Liver (tissue), 3 donors: Measurements from ENCODE around the gene DZIP1L.

Source experiments
- JUND ChIP-seq, 2 donors: IDR thresholded peaks; 2 replicates each; pipeline ENCODE4 v1.6.1; 2016; ENCODE audit warnings: antibody characterized with exemption in 2 of 2
- TF ChIP-seq, protein P1 (sequence below): IDR thresholded peaks from 2 replicates; pipeline ENCODE4 v1.6.1; 2016; ENCODE audit warnings: antibody characterized with exemption
- TF ChIP-seq, protein P2 (sequence below): fragments of 150-350 bp; IDR thresholded peaks from 2 replicates; pipeline ENCODE4 v1.5.1; 2017; ENCODE audit warnings: improper control_type of control experiment, low read depth, low read length; ENCODE audit not compliant: missing input control
- TF ChIP-seq, protein P3 (sequence below): IDR thresholded peaks from 2 replicates; pipeline ENCODE4 v1.6.1; 2016; ENCODE audit warnings: antibody characterized with exemption, mild to moderate bottlenecking
- donor health status: healthy.
- donor health status: healthy.

DNA sequence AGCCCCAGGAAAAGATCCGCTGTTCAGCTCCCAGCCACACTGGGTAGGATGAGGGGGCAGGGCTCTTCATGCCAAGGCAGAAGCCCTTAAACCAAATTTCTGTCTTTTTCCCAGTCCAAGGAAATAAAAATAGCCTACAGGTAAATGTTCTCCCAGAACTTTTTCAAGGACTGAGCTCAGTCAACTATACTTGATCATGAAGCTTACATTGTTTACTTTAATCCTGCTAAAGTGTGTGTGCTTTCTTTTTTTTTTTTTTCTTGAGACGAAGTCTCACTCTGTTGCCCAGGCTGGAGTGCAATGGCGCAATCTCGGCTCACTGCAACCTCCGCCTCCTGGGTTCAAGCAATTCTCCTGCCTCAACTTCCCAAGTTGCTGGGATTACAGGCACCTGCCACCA lies 87.6 kb downstream of the DZIP1L start:
- TF ChIP-seq, protein P1, sequence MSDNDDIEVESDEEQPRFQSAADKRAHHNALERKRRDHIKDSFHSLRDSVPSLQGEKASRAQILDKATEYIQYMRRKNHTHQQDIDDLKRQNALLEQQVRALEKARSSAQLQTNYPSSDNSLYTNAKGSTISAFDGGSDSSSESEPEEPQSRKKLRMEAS = no peak
- TF ChIP-seq, protein P2, sequence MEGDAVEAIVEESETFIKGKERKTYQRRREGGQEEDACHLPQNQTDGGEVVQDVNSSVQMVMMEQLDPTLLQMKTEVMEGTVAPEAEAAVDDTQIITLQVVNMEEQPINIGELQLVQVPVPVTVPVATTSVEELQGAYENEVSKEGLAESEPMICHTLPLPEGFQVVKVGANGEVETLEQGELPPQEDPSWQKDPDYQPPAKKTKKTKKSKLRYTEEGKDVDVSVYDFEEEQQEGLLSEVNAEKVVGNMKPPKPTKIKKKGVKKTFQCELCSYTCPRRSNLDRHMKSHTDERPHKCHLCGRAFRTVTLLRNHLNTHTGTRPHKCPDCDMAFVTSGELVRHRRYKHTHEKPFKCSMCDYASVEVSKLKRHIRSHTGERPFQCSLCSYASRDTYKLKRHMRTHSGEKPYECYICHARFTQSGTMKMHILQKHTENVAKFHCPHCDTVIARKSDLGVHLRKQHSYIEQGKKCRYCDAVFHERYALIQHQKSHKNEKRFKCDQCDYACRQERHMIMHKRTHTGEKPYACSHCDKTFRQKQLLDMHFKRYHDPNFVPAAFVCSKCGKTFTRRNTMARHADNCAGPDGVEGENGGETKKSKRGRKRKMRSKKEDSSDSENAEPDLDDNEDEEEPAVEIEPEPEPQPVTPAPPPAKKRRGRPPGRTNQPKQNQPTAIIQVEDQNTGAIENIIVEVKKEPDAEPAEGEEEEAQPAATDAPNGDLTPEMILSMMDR = no peak
- TF ChIP-seq, protein P3, sequence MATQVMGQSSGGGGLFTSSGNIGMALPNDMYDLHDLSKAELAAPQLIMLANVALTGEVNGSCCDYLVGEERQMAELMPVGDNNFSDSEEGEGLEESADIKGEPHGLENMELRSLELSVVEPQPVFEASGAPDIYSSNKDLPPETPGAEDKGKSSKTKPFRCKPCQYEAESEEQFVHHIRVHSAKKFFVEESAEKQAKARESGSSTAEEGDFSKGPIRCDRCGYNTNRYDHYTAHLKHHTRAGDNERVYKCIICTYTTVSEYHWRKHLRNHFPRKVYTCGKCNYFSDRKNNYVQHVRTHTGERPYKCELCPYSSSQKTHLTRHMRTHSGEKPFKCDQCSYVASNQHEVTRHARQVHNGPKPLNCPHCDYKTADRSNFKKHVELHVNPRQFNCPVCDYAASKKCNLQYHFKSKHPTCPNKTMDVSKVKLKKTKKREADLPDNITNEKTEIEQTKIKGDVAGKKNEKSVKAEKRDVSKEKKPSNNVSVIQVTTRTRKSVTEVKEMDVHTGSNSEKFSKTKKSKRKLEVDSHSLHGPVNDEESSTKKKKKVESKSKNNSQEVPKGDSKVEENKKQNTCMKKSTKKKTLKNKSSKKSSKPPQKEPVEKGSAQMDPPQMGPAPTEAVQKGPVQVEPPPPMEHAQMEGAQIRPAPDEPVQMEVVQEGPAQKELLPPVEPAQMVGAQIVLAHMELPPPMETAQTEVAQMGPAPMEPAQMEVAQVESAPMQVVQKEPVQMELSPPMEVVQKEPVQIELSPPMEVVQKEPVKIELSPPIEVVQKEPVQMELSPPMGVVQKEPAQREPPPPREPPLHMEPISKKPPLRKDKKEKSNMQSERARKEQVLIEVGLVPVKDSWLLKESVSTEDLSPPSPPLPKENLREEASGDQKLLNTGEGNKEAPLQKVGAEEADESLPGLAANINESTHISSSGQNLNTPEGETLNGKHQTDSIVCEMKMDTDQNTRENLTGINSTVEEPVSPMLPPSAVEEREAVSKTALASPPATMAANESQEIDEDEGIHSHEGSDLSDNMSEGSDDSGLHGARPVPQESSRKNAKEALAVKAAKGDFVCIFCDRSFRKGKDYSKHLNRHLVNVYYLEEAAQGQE = no peak
- no peak for TF ChIP-seq JUND (IDR thresholded peaks at IDR 0.05)
